SHP77 treated with DMSO at 0.1 percent for 48 hours (cell line): ENCODE measurements around the gene PTPN4.

Experiments used
- DNase-seq: peaks from one replicate; lab custom pipeline; 2025; lab: John Stamatoyannopoulos, UW

The PTPN4 gene

GRCh38 chr2:119759451-119760236 is at the start of gene PTPN4:
Gene PTPN4 (plus strand): TSS chr2:119759922. CDS start chr2:119809854, 49,932 bp downstream.
- DNase-seq: peak; percentile 96

- DNase-seq: no peak
Observed at GRCh38 chr2:119710281-119710680, 49.4 kb upstream of the PTPN4 start.

GRCh38 chr2:119711352-119711751 is 48.4 kb upstream of the PTPN4 start:
- no peak for DNase-seq

- no peak for DNase-seq
Observed at GRCh38 chr2:119712571-119712970, 47.2 kb upstream of the PTPN4 start.

- DNase-seq: no peak
Observed at GRCh38 chr2:119713819-119714490, 45.8 kb upstream of the PTPN4 start.

GRCh38 chr2:119715409-119716283 is 44.1 kb upstream of the PTPN4 start:
- DNase-seq: no peak

- no peak for DNase-seq
Observed at GRCh38 chr2:119716284-119716672, 43.4 kb upstream of the PTPN4 start.

- no peak for DNase-seq
Observed at GRCh38 chr2:119718501-119719260, 41.0 kb upstream of the PTPN4 start.

- DNase-seq: no peak
Observed at GRCh38 chr2:119719261-119719627, 40.5 kb upstream of the PTPN4 start.

- no peak for DNase-seq
Observed at GRCh38 chr2:119721043-119721442, 38.7 kb upstream of the PTPN4 start.

GRCh38 chr2:119721462-119721861 is 38.3 kb upstream of the PTPN4 start:
- DNase-seq: no peak

- no peak for DNase-seq
Observed at GRCh38 chr2:119721904-119722303, 37.8 kb upstream of the PTPN4 start.

GRCh38 chr2:119723186-119723585 is 36.5 kb upstream of the PTPN4 start:
- no peak for DNase-seq

GRCh38 chr2:119723784-119724467 is 35.8 kb upstream of the PTPN4 start:
- no peak for DNase-seq

GRCh38 chr2:119724656-119725485 is 34.9 kb upstream of the PTPN4 start:
- DNase-seq: no peak

GRCh38 chr2:119727493-119727892 is 32.2 kb upstream of the PTPN4 start:
- DNase-seq: no peak

GRCh38 chr2:119728421-119728820 is 31.3 kb upstream of the PTPN4 start:
- no peak for DNase-seq

GRCh38 chr2:119730671-119731177 is 29.0 kb upstream of the PTPN4 start:
- no peak for DNase-seq

GRCh38 chr2:119731983-119732382 is 27.7 kb upstream of the PTPN4 start:
- no peak for DNase-seq

- no peak for DNase-seq
Observed at GRCh38 chr2:119732601-119733164, 27.0 kb upstream of the PTPN4 start.
